ENCODE data around the gene E2F2. TPM values are rescaled to one million over a fixed set of nuclear protein-coding genes. Genes with fewer than 3 reads are reported as not detected.

E2F2 gene
- total RNA-seq, 1 donor from 2014 or later, result 2.9 TPM

GRCh38 chr1:23530087-23530746, 816 bp downstream of the E2F2 start:
- H3K4me3 ChIP-seq, result peak overlapping the region; percentile 43 to 52
- DNase-seq (ENCODE audit: extremely low spot score in 2 of 2), result no peak
- peak overlapping the region; percentile 56 for H3K27ac ChIP-seq
- TF ChIP-seq POLR2AphosphoS5 (IDR thresholded peaks at IDR 0.05; ENCODE audit: insufficient read depth in 1 of 2, low read depth in 1 of 2), result no peak
- no peak for TF ChIP-seq POLR2A (IDR thresholded peaks at IDR 0.05)
- TF ChIP-seq, protein P1, sequence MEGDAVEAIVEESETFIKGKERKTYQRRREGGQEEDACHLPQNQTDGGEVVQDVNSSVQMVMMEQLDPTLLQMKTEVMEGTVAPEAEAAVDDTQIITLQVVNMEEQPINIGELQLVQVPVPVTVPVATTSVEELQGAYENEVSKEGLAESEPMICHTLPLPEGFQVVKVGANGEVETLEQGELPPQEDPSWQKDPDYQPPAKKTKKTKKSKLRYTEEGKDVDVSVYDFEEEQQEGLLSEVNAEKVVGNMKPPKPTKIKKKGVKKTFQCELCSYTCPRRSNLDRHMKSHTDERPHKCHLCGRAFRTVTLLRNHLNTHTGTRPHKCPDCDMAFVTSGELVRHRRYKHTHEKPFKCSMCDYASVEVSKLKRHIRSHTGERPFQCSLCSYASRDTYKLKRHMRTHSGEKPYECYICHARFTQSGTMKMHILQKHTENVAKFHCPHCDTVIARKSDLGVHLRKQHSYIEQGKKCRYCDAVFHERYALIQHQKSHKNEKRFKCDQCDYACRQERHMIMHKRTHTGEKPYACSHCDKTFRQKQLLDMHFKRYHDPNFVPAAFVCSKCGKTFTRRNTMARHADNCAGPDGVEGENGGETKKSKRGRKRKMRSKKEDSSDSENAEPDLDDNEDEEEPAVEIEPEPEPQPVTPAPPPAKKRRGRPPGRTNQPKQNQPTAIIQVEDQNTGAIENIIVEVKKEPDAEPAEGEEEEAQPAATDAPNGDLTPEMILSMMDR (IDR thresholded peaks at IDR 0.05), result no peak
- no peaks in the 10 kb centered on the region for H3K9me3 ChIP-seq
- intact Hi-C loops (cut with DNase I), result no loop called here
- H3K36me3 ChIP-seq, result no peaks in the 10 kb centered on the region
- H3K27me3 ChIP-seq, result no peaks in the 10 kb centered on the region
- H3K4me1 ChIP-seq, result peaks cover 60% of the 10 kb centered on the region

DNA sequence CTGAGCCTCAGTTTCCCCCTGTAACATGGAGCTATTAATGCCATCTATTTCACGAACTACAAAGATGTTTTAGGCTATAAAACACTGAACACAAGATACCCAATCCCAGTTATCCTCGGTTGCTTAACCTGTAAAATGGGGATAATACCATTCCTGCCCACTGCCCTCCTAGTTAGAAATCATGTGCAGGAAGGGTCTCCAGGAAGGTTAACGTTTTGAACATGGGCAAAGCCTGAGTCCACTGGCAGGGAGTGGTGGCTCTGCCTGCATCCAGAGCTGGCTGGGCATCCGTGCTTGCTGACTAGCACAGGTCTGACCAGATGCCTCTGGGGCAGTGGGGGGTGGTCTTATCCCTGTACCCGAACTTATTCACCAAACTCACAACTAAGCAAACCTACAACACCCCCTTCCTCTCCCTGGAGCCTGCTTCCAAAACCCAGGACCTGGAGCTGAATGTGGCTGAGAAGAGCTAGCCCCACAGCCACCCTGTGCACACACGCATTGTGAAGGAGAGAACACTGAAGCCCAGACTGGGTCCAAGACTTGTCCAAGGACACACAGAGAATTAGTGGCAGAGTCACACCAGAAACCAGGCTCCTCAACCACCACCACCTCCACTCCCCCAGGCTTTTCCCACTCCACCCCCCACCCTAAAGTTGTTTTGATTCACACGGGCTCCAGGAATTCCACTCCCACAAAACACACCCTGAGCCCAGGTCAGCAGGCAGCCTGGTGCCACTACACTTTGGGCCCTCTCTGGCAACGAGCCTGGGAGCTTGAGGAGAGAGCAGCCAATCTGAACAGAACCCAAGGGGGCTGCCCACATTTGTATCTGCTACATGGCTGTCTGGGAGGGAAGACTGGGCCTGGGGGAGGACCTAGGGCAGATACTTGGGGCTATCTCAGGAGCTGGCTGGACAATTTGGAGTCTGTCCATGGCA, 1.6 kb downstream of the E2F2 start:
- DNase-seq (ENCODE audit: extremely low spot score in 2 of 2), result no peak

GRCh38 chr1:23528250-23528978, 2.6 kb downstream of the E2F2 start:
- Histone ChIP-seq H3K4me1 (peaks cover 53% of the 10 kb centered on the region), H3K36me3 (no peaks in the 10 kb centered on the region), H3K27me3 (no peaks in the 10 kb centered on the region), H3K4me3 (no peak overlapping the region), H3K9me3 (no peaks in the 10 kb centered on the region), H3K27ac (no peak overlapping the region)
- intact Hi-C loops (cut with DNase I), result no loop called here
- TF ChIP-seq, protein P1 (IDR thresholded peaks at IDR 0.05), result no peak
- TF ChIP-seq POLR2AphosphoS5 (IDR thresholded peaks at IDR 0.05; ENCODE audit: insufficient read depth in 1 of 2, low read depth in 1 of 2) (peak; percentile 18 to 19), POLR2A (IDR thresholded peaks at IDR 0.05) (no peak)
- no peak for DNase-seq (ENCODE audit: extremely low spot score in 2 of 2)

More for the DNA sequence above, 1.6 kb downstream of the E2F2 start:
- H3K27ac ChIP-seq, result no peak overlapping the region
- H3K36me3 ChIP-seq, result no peaks in the 10 kb centered on the region
- TF ChIP-seq, protein P1 (IDR thresholded peaks at IDR 0.05), result no peak
- TF ChIP-seq POLR2A (IDR thresholded peaks at IDR 0.05), result no peak
- TF ChIP-seq POLR2AphosphoS5 (IDR thresholded peaks at IDR 0.05; ENCODE audit: insufficient read depth in 1 of 2, low read depth in 1 of 2), result no peak
- intact Hi-C loops (cut with DNase I), result no loop called here
- peak overlapping the region in 1 of 2 donors; percentile 52 for H3K4me3 ChIP-seq
- H3K27me3 ChIP-seq, result no peaks in the 10 kb centered on the region
- no peaks in the 10 kb centered on the region for H3K9me3 ChIP-seq
- H3K4me1 ChIP-seq, result peaks cover 60% of the 10 kb centered on the region

GRCh38 chr1:23527900-23528249, 3.2 kb downstream of the E2F2 start:
- no peak overlapping the region for H3K4me3 ChIP-seq

More at GRCh38 chr1:23527900-23528249, 3.2 kb downstream of the E2F2 start:
- Histone ChIP-seq H3K36me3 (no peaks in the 10 kb centered on the region), H3K27me3 (no peaks in the 10 kb centered on the region), H3K9me3 (no peaks in the 10 kb centered on the region), H3K27ac (no peak overlapping the region), H3K4me1 (peaks cover 51% of the 10 kb centered on the region)
- TF ChIP-seq, protein P1 (IDR thresholded peaks at IDR 0.05), result no peak
- TF ChIP-seq POLR2AphosphoS5 (IDR thresholded peaks at IDR 0.05; ENCODE audit: insufficient read depth in 1 of 2, low read depth in 1 of 2), result no peak
- TF ChIP-seq POLR2A (IDR thresholded peaks at IDR 0.05), result no peak
- intact Hi-C loops (cut with DNase I), result no loop called here
- DNase-seq (ENCODE audit: extremely low spot score in 2 of 2), result no peak

Measured in vagina (tissue), 2 donors.